Common myeloid progenitor, CD34-positive (primary cell): Measurements from ENCODE around the gene KYAT1.

ENCODE experiments used
- CTCF ChIA-PET: fragments of 350-600 bp; sonication (Branson Sonifier 250); formaldehyde crosslinking; loops from one replicate; lab custom pipeline; 2021; ENCODE audit warnings: antibody characterized with exemption; lab: Charles Lee
- POLR2A ChIA-PET: fragments of 350-600 bp; sonication (Branson Sonifier 250); formaldehyde crosslinking; loops from one replicate; lab custom pipeline; 2021; ENCODE audit warnings: antibody characterized with exemption; lab: Charles Lee
- DNase-seq, 3 donors: peaks; one replicate each; pipeline versions ENCODE4 v3.0.0 to v3.0.0-alpha.2; 2013
- H3K27ac ChIP-seq, 2 experiments: 1 replicate in 1 of 2; 2 replicates in 1 of 2; pipeline ENCODE4 v1.7.0; 2013; ENCODE audit warnings: inconsistent platforms in 2 of 2, low read length in 2 of 2, mild to moderate bottlenecking in 2 of 2, low read depth in 1 of 2, moderate library complexity in 1 of 2; ENCODE audit not compliant: severe bottlenecking in 2 of 2, insufficient read depth in 1 of 2, poor library complexity in 1 of 2
- H3K27me3 ChIP-seq, 5 experiments: replicated peaks in 2 of 5; 1 replicate in 3 of 5; 2 replicates in 2 of 5; pipeline versions ENCODE4 v1.6.1 to v1.7.0; 2013; ENCODE audit warnings: low read length in 4 of 5, mild to moderate bottlenecking in 2 of 5, moderate library complexity in 2 of 5, inconsistent platforms in 1 of 5; ENCODE audit not compliant: insufficient read depth in 5 of 5, control insufficient read depth in 4 of 5
- H3K36me3 ChIP-seq, 4 experiments: 1 replicate in 2 of 4; 2 replicates in 2 of 4; pipeline versions ENCODE4 v1.6.1 to v1.7.0; 2013; ENCODE audit warnings: low read length in 3 of 4, control low read depth in 1 of 4, mild to moderate bottlenecking in 1 of 4; ENCODE audit not compliant: control insufficient read depth in 4 of 4, insufficient read depth in 4 of 4
- H3K4me1 ChIP-seq, 4 experiments: 1 replicate in 3 of 4; 2 replicates in 1 of 4; pipeline versions ENCODE4 v1.6.1 to v1.7.1; 2013; ENCODE audit warnings: low read length in 3 of 4, mild to moderate bottlenecking in 3 of 4, control low read depth in 1 of 4, inconsistent platforms in 1 of 4, moderate library complexity in 1 of 4; ENCODE audit not compliant: control insufficient read depth in 4 of 4, insufficient read depth in 4 of 4; ENCODE audit errors: control extremely low read depth in 1 of 4
- H3K4me3 ChIP-seq, 7 experiments: 1 replicate in 4 of 7; 2 replicates in 3 of 7; pipeline versions ENCODE4 v1.5.1 to v1.7.0; 2013; ENCODE audit warnings: mild to moderate bottlenecking in 7 of 7, low read length in 6 of 7, moderate library complexity in 6 of 7, inconsistent platforms in 2 of 7, low read depth in 2 of 7, control low read depth in 1 of 7; ENCODE audit not compliant: insufficient read depth in 4 of 7, control insufficient read depth in 1 of 7; ENCODE audit errors: extremely low read depth in 1 of 7
- H3K9me3 ChIP-seq, 5 experiments: 1 replicate in 4 of 5; 2 replicates in 1 of 5; pipeline versions ENCODE4 v1.6.1 to v1.7.1; 2013; ENCODE audit warnings: low read length in 4 of 5, mild to moderate bottlenecking in 2 of 5, inconsistent platforms in 1 of 5, low read depth in 1 of 5, moderate library complexity in 1 of 5; ENCODE audit not compliant: control insufficient read depth in 4 of 5, insufficient read depth in 2 of 5; ENCODE audit errors: control extremely low read depth in 1 of 5
- WGBS: methylation state at CpG from one replicate; pipeline ENCODE4 v1.1.5; 2013; ENCODE audit not compliant: insufficient coverage; 5-methylcytosine and 5-hydroxymethylcytosine counted together

Gene KYAT1

GRCh38 chr9:128913995-128914772 is 32.4 kb upstream of the KYAT1 start:
- H3K36me3 ChIP-seq = peaks cover 3 to 58% (median 41%) of the 10 kb centered on the region in 4 experiments
- H3K9me3 ChIP-seq = no peaks in the 10 kb centered on the region
- no peaks in the 10 kb centered on the region for H3K27me3 ChIP-seq
- no peak for DNase-seq
- POLR2A ChIA-PET = interaction anchor here (0.6 kb wide), 1 partner anchor 9 kb away, joined by 5 read pairs; no protein-coding TSS in a partner anchor
- CTCF ChIA-PET = interaction anchor here (1.0 to 3.0 kb wide), 3 partner anchors 14 to 36 kb away, joined by 3 to 15 read pairs (median 3); no protein-coding TSS in a partner anchor
- H3K27ac ChIP-seq = no peak overlapping the region
- H3K4me3 ChIP-seq = no peak overlapping the region
- 90% methylated on average over 19 of the region's 23 CpGs for WGBS
- H3K4me1 ChIP-seq = peaks cover 0 to 14% (median 12%) of the 10 kb centered on the region in 4 experiments

GRCh38 chr9:128913048-128913900 is 31.5 kb upstream of the KYAT1 start:
- H3K4me3 ChIP-seq = no peak overlapping the region
- CTCF ChIA-PET = interaction anchor here (1.0 to 2.2 kb wide), 2 partner anchors 11 to 16 kb away, joined by 3 to 8 read pairs; no protein-coding TSS in a partner anchor
- no peak overlapping the region for H3K27ac ChIP-seq
- no peak for DNase-seq
- POLR2A ChIA-PET = no interaction called here
- no peaks in the 10 kb centered on the region for H3K27me3 ChIP-seq
- H3K36me3 ChIP-seq = peaks cover 3 to 63% (median 44%) of the 10 kb centered on the region in 4 experiments
- no peaks in the 10 kb centered on the region for H3K9me3 ChIP-seq
- peaks cover 0 to 14% (median 12%) of the 10 kb centered on the region in 4 experiments for H3K4me1 ChIP-seq
- WGBS = 100% methylated on average over 12 of the region's 15 CpGs

- H3K27ac ChIP-seq = no peak overlapping the region
- no peak overlapping the region for H3K4me3 ChIP-seq
- peaks cover 0 to 14% (median 12%) of the 10 kb centered on the region in 4 experiments for H3K4me1 ChIP-seq
- H3K36me3 ChIP-seq = peaks cover 5 to 66% (median 42%) of the 10 kb centered on the region in 4 experiments
- H3K9me3 ChIP-seq = no peaks in the 10 kb centered on the region
- ChIA-PET CTCF (interaction anchor here (1.0 to 2.6 kb wide), 3 partner anchors 9 to 17 kb away, joined by 3 to 8 read pairs (median 8); no protein-coding TSS in a partner anchor), POLR2A (no interaction called here)
- no peaks in the 10 kb centered on the region for H3K27me3 ChIP-seq
- no peak for DNase-seq
- WGBS = 87% methylated on average over 12 of the region's 15 CpGs
Measured at GRCh38 chr9:128912270-128912853, 30.6 kb upstream of the KYAT1 start.

DNA sequence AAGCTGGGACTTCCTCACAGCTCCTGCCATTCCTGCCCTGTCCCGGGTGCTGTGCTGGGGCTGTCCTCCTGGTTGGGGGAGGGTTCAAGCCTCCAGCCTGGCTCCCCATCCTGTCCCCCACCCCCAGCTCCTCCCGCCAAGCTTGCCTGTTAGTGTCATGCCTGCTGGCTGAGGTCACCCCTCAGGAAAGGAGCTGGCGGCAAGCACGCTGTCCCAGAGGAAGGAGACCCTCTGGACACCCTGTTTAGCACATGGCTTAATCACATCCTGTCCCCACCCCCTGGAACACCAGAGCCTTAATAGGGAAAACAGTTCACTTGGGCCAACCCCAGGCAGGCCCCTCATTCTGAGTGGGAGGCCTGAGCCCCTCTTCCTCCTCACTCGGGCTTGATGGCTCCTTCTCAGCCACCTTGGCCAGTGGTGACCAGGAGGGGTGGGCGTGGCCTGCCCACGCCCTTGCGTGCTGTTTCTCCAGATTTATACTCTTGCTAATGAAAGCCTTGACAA is 29.8 kb upstream of the KYAT1 start:
- ChIA-PET POLR2A (no interaction called here), CTCF (interaction anchor here (2.2 to 2.6 kb wide), 2 partner anchors 10 to 12 kb away, joined by 8 read pairs; no protein-coding TSS in a partner anchor)
- no peak overlapping the region for H3K4me3 ChIP-seq
- DNase-seq = no peak
- peak overlapping the region in 1 of 2 experiments; percentile 19 for H3K27ac ChIP-seq
- H3K4me1 ChIP-seq = peaks cover 0 to 14% (median 12%) of the 10 kb centered on the region in 4 experiments
- whole genome bisulfite sequencing = 60% methylated on average over 5 of the region's 8 CpGs
- H3K36me3 ChIP-seq = peaks cover 5 to 67% (median 40%) of the 10 kb centered on the region in 4 experiments
- H3K27me3 ChIP-seq = no peaks in the 10 kb centered on the region
- H3K9me3 ChIP-seq = no peaks in the 10 kb centered on the region

DNA sequence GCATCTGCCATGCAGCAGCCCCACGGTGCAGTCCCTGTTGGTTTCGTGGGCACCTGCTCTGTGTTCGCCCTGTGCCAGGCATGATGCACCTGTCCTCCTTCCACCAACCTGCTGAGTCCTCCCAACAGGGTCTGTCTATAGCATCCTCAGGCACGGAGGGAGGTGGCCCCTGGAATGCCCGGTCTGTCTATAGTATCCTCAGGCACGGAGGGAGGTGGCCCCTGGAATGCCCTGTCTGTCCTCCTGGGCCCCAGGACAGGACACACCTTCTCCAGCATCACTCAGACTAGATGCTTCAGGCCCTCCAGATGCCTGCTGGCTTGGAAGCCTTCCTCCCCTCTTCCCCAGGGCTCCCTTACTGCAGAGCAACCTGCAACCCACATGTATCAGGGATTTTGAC is 29.2 kb upstream of the KYAT1 start:
- DNase-seq = no peak
- ChIA-PET POLR2A (no interaction called here), CTCF (interaction anchor here (2.2 to 2.6 kb wide), 2 partner anchors 11 to 13 kb away, joined by 8 read pairs; no protein-coding TSS in a partner anchor)
- Histone ChIP-seq H3K4me1 (peaks cover 0 to 14% (median 12%) of the 10 kb centered on the region in 4 experiments), H3K27ac (no peak overlapping the region), H3K27me3 (no peaks in the 10 kb centered on the region), H3K36me3 (peaks cover 5 to 61% (median 34%) of the 10 kb centered on the region in 4 experiments), H3K4me3 (no peak overlapping the region), H3K9me3 (no peaks in the 10 kb centered on the region)
- 96% methylated on average over 6 of the region's 6 CpGs for WGBS

DNA sequence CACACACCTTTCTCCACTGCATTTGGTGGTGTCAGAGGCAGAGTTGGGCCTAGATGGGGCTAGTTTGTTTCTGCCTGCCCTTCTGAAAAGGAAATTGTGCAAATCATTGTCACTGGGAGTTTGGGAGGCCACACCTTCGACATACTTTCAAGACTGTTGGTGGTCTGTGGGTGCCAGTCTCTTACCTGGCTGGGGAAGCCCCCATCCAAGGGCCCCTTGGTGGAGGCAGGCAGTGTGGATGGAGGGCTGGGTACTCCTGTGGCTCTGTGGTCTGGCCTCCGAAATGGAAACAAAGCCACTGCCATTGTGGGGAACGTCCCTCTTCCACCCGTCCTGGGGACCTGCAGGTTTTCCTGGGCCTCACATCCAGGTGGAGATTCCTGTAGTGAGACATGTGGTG is 28.1 kb upstream of the KYAT1 start:
- Histone ChIP-seq H3K36me3 (peaks cover 5 to 57% (median 31%) of the 10 kb centered on the region in 4 experiments), H3K4me1 (peaks cover 0 to 14% (median 12%) of the 10 kb centered on the region in 4 experiments), H3K27me3 (no peaks in the 10 kb centered on the region), H3K4me3 (no peak overlapping the region), H3K9me3 (no peaks in the 10 kb centered on the region), H3K27ac (no peak overlapping the region)
- 88% methylated on average over 4 of the region's 4 CpGs for WGBS
- ChIA-PET CTCF (interaction anchor here (1.1 kb wide), 1 partner anchor 27 kb away, joined by 3 read pairs; no protein-coding TSS in a partner anchor), POLR2A (no interaction called here)
- no peak for DNase-seq
